ENCODE results near the gene CROT.
"Not testable (repeated sequence)": the region's sequence is repeated elsewhere in the genome, so short reads cannot be mapped to it uniquely, and the experiment has no call there.

The CROT gene

GRCh38 chr7:87317691-87318245, 27.7 kb upstream of the CROT start:
- no peak for TF ChIP-seq CTCF (IDR thresholded peaks at IDR 0.05; ENCODE audit: low read depth, low read length, poor library complexity, severe bottlenecking)
- no peak for TF ChIP-seq EZH2phosphoT487 (IDR thresholded peaks at IDR 0.05; ENCODE audit: borderline replicate concordance, low read length)
- H3K27me3 ChIP-seq (ENCODE audit: control insufficient read depth, low read length) = no peaks in the 10 kb centered on the region
- H4K20me1 ChIP-seq (ENCODE audit: control insufficient read depth, insufficient read depth, low read depth, low read length) = no peaks in the 10 kb centered on the region
- no peak overlapping the region for H3K27ac ChIP-seq (ENCODE audit: low read depth, low read length)
- H3K36me3 ChIP-seq (ENCODE audit: control insufficient read depth, low read length) = no peaks in the 10 kb centered on the region
- H3K79me2 ChIP-seq (ENCODE audit: control insufficient read depth, low read length) = no peaks in the 10 kb centered on the region
- H3K4me3 ChIP-seq (ENCODE audit: low read length) = no peak overlapping the region
- H3K9me2 ChIP-seq (replicated peaks; ENCODE audit: control insufficient read depth, low read length) = no peaks in the 10 kb centered on the region
- peaks cover 3% of the 10 kb centered on the region; the same call in 1 of the 2 replicates for H3K9me3 ChIP-seq (ENCODE audit: control insufficient read depth, insufficient read depth, low read length)
- no peaks in the 10 kb centered on the region for H3F3A ChIP-seq (ENCODE audit: control insufficient read depth, insufficient read depth)
- H3K4me2 ChIP-seq (ENCODE audit: low read length) = no peak overlapping the region
- no peaks in the 10 kb centered on the region for H3K4me1 ChIP-seq (ENCODE audit: control insufficient read depth, low read length)

GRCh38 chr7:87318741-87319140, 26.7 kb upstream of the CROT start:
- H4K20me1 ChIP-seq (ENCODE audit: control insufficient read depth, insufficient read depth, low read depth, low read length) = no peaks in the 10 kb centered on the region
- no peaks in the 10 kb centered on the region for H3K9me2 ChIP-seq (replicated peaks; ENCODE audit: control insufficient read depth, low read length)
- H3K36me3 ChIP-seq (ENCODE audit: control insufficient read depth, low read length) = no peaks in the 10 kb centered on the region
- H3F3A ChIP-seq (ENCODE audit: control insufficient read depth, insufficient read depth) = no peaks in the 10 kb centered on the region
- H3K4me3 ChIP-seq (ENCODE audit: low read length) = no peak overlapping the region
- no peaks in the 10 kb centered on the region for H3K79me2 ChIP-seq (ENCODE audit: control insufficient read depth, low read length)
- H3K9me3 ChIP-seq (ENCODE audit: control insufficient read depth, insufficient read depth, low read length) = peaks cover 6% of the 10 kb centered on the region; the same call in 1 of the 2 replicates
- H3K4me1 ChIP-seq (ENCODE audit: control insufficient read depth, low read length) = no peaks in the 10 kb centered on the region
- no peak for TF ChIP-seq CTCF (IDR thresholded peaks at IDR 0.05; ENCODE audit: low read depth, low read length, poor library complexity, severe bottlenecking)
- TF ChIP-seq EZH2phosphoT487 (IDR thresholded peaks at IDR 0.05; ENCODE audit: borderline replicate concordance, low read length) = no peak
- no peak overlapping the region for H3K27ac ChIP-seq (ENCODE audit: low read depth, low read length)
- H3K4me2 ChIP-seq (ENCODE audit: low read length) = no peak overlapping the region
- H3K27me3 ChIP-seq (ENCODE audit: control insufficient read depth, low read length) = no peaks in the 10 kb centered on the region

GRCh38 chr7:87319154-87319581, 26.3 kb upstream of the CROT start:
- not testable (repeated sequence) for H3K9me3 ChIP-seq (ENCODE audit: control insufficient read depth, insufficient read depth, low read length); H3K4me3 ChIP-seq (ENCODE audit: low read length); H3K36me3 ChIP-seq (ENCODE audit: control insufficient read depth, low read length); H3K27ac ChIP-seq (ENCODE audit: low read depth, low read length); H4K20me1 ChIP-seq (ENCODE audit: control insufficient read depth, insufficient read depth, low read depth, low read length); H3K4me2 ChIP-seq (ENCODE audit: low read length); H3F3A ChIP-seq (ENCODE audit: control insufficient read depth, insufficient read depth); H3K9me2 ChIP-seq (replicated peaks; ENCODE audit: control insufficient read depth, low read length); H3K27me3 ChIP-seq (ENCODE audit: control insufficient read depth, low read length); H3K4me1 ChIP-seq (ENCODE audit: control insufficient read depth, low read length); H3K79me2 ChIP-seq (ENCODE audit: control insufficient read depth, low read length)

GRCh38 chr7:87322912-87323311, 22.6 kb upstream of the CROT start:
- H3K9me2 ChIP-seq (replicated peaks; ENCODE audit: control insufficient read depth, low read length) = no peaks in the 10 kb centered on the region
- H4K20me1 ChIP-seq (ENCODE audit: control insufficient read depth, insufficient read depth, low read depth, low read length) = no peaks in the 10 kb centered on the region
- no peaks in the 10 kb centered on the region for H3K79me2 ChIP-seq (ENCODE audit: control insufficient read depth, low read length)
- no peaks in the 10 kb centered on the region for H3K27me3 ChIP-seq (ENCODE audit: control insufficient read depth, low read length)
- no peak overlapping the region for H3K4me2 ChIP-seq (ENCODE audit: low read length)
- no peaks in the 10 kb centered on the region for H3K36me3 ChIP-seq (ENCODE audit: control insufficient read depth, low read length)
- no peak for TF ChIP-seq EZH2phosphoT487 (IDR thresholded peaks at IDR 0.05; ENCODE audit: borderline replicate concordance, low read length)
- TF ChIP-seq CTCF (IDR thresholded peaks at IDR 0.05; ENCODE audit: low read depth, low read length, poor library complexity, severe bottlenecking) = no peak
- no peaks in the 10 kb centered on the region for H3K4me1 ChIP-seq (ENCODE audit: control insufficient read depth, low read length)
- no peak overlapping the region for H3K27ac ChIP-seq (ENCODE audit: low read depth, low read length)
- H3F3A ChIP-seq (ENCODE audit: control insufficient read depth, insufficient read depth) = no peaks in the 10 kb centered on the region
- no peak overlapping the region for H3K4me3 ChIP-seq (ENCODE audit: low read length)
- peaks cover 22% of the 10 kb centered on the region for H3K9me3 ChIP-seq (ENCODE audit: control insufficient read depth, insufficient read depth, low read length)
